ENCODE measurements around the gene AGXT2.

- TF ChIP-seq POLR2A (IDR thresholded peaks at IDR 0.05; ENCODE audit: low read depth, low read length) (no peak), POLR2AphosphoS5 (IDR thresholded peaks at IDR 0.05; ENCODE audit: low read depth, low read length) (no peak)
Observed at GRCh38 chr5:35056686-35057085, 8.9 kb upstream of the AGXT2 start.

Data from GM12892 (cell line).